Esophagus squamous epithelium (tissue), 5 donors: ENCODE measurements around the gene KIF26A. TPM values are rescaled to one million over a fixed set of nuclear protein-coding genes. Genes with fewer than 3 reads are reported as not detected.
"Not testable (repeated sequence)": the region's sequence is repeated elsewhere in the genome, so short reads cannot be mapped to it uniquely, and the experiment has no call there.

ENCODE experiments used
- DNase-seq: peaks from one replicate; lab custom pipeline; 2025; lab: John Stamatoyannopoulos, UW
- H3K27ac ChIP-seq, 4 donors: fragments of 200-600 bp; sonication (generic); one replicate each; pipeline ENCODE4 v1.5.1; 2016 to 2019; ENCODE audit warnings: mild to moderate bottlenecking in 1 of 4
- H3K27me3 ChIP-seq, 4 donors: fragments of 200-600 bp; sonication (generic); 1 replicate in 3 of 4; 2 replicates in 1 of 4; pipeline versions ENCODE4 v1.5.1 to v1.6.0; 2017 to 2021; ENCODE audit warnings: antibody characterized with exemption in 1 of 4
- H3K36me3 ChIP-seq, 3 donors: fragments of 200-600 bp; sonication (generic); one replicate each; pipeline ENCODE4 v1.5.1; 2016 to 2019
- H3K4me1 ChIP-seq, 3 donors: fragments of 200-600 bp; sonication (generic); one replicate each; pipeline ENCODE4 v1.5.1; 2017 to 2019
- H3K4me3 ChIP-seq, 4 donors: fragments of 200-600 bp; sonication (generic); 1 replicate in 3 of 4; 2 replicates in 1 of 4; pipeline ENCODE4 v1.5.1; 2016 to 2019; ENCODE audit warnings: mild to moderate bottlenecking in 2 of 4, moderate library complexity in 1 of 4
- H3K9me3 ChIP-seq, 3 donors: fragments of 200-600 bp; sonication (generic); one replicate each; pipeline ENCODE4 v1.5.1; 2016 to 2019
- CTCF ChIP-seq, 6 experiments: fragments of 450-650 bp in 4 of 6; fragments of 200-600 bp in 2 of 6; sonication (generic) in 2 of 6; IDR thresholded peaks; one replicate each; pipeline ENCODE4 v1.5.1; 2016 to 2019; ENCODE audit warnings: antibody characterized with exemption in 6 of 6, mild to moderate bottlenecking in 4 of 6, moderate library complexity in 4 of 6
- POLR2A ChIP-seq, 4 donors: fragments of 450-650 bp; IDR thresholded peaks; one replicate each; pipeline ENCODE4 v1.6.1; 2017; ENCODE audit warnings: antibody characterized with exemption in 4 of 4, mild to moderate bottlenecking in 4 of 4, moderate library complexity in 3 of 4
- WGBS, 2 donors: methylation state at CpG; one replicate each; pipeline ENCODE4 v1.1.5; 2018; 5-methylcytosine and 5-hydroxymethylcytosine counted together
- intact Hi-C: fragments of 100-400 bp; cut with DNase I; formaldehyde crosslinking; loops from one replicate; pipeline ENCODE4 v1.15.0; 2022
- total RNA-seq, 4 donors: library from RNA; depleted of rRNA; stranded (reverse); fragments of >200 nt; gene quantifications; one replicate each; pipeline ENCODE4 v1.1.0, GENCODE V29; 2016
- donor health status: DM: yes; HTN: yes; CAD: no.

Gene KIF26A
- total RNA-seq, 4 donors from 2014 or later = 0.80 to 2.7 (median 0.96) TPM

GRCh38 chr14:104151026-104151381 is 12.6 kb downstream of the KIF26A start:
- intact Hi-C loops = no loop called here

GRCh38 chr14:104151566-104152245 is 13.3 kb downstream of the KIF26A start:
- peaks cover 0 to 12% (median 0%) of the 10 kb centered on the region in 4 donors for H3K27me3 ChIP-seq
- DNase-seq = no peak
- H3K4me3 ChIP-seq = no peak overlapping the region
- H3K9me3 ChIP-seq = no peaks in the 10 kb centered on the region
- WGBS, 2 donors = 88 to 91% methylated on average over 13 of the region's 34 CpGs
- no peaks in the 10 kb centered on the region for H3K36me3 ChIP-seq
- intact Hi-C loops = no loop called here
- peaks cover 4 to 54% (median 14%) of the 10 kb centered on the region in 3 donors for H3K4me1 ChIP-seq
- H3K27ac ChIP-seq = no peak overlapping the region
- no peak for TF ChIP-seq POLR2A (IDR thresholded peaks at IDR 0.05)
- no peak for TF ChIP-seq CTCF (IDR thresholded peaks at IDR 0.05)

More at GRCh38 chr14:104151026-104151381, 12.6 kb downstream of the KIF26A start:
- Histone ChIP-seq H3K9me3 (no peaks in the 10 kb centered on the region), H3K4me1 (peaks cover 4 to 60% (median 14%) of the 10 kb centered on the region in 3 donors), H3K4me3 (no peak overlapping the region), H3K36me3 (no peaks in the 10 kb centered on the region), H3K27me3 (peaks cover 0 to 12% (median 0%) of the 10 kb centered on the region in 4 donors), H3K27ac (peak overlapping the region in 1 of 4 donors; percentile 39)
- TF ChIP-seq CTCF (IDR thresholded peaks at IDR 0.05) = no peak
- no peak for TF ChIP-seq POLR2A (IDR thresholded peaks at IDR 0.05)
- DNase-seq = no peak
- 72 to 100% methylated on average over 1 to 4 of the region's 5 CpGs for WGBS, 2 donors

GRCh38 chr14:104152246-104152575 is 13.8 kb downstream of the KIF26A start:
- Histone ChIP-seq H3K9me3 (no peaks in the 10 kb centered on the region), H3K4me3 (no peak overlapping the region), H3K4me1 (peaks cover 4 to 52% (median 14%) of the 10 kb centered on the region in 3 donors), H3K27ac (no peak overlapping the region), H3K27me3 (peaks cover 0 to 12% (median 0%) of the 10 kb centered on the region in 4 donors), H3K36me3 (no peaks in the 10 kb centered on the region)
- 84 to 94% methylated on average over 5 to 10 of the region's 14 CpGs for WGBS, 2 donors
- no peak for DNase-seq
- TF ChIP-seq POLR2A (IDR thresholded peaks at IDR 0.05) (no peak), CTCF (IDR thresholded peaks at IDR 0.05) (no peak)
- intact Hi-C loops = no loop called here

- Histone ChIP-seq H3K27ac (no peak overlapping the region), H3K9me3 (no peaks in the 10 kb centered on the region), H3K36me3 (no peaks in the 10 kb centered on the region), H3K4me3 (no peak overlapping the region), H3K27me3 (peaks cover 0 to 12% (median 0%) of the 10 kb centered on the region in 4 donors), H3K4me1 (peaks cover 4 to 45% (median 14%) of the 10 kb centered on the region in 3 donors)
- no peak for TF ChIP-seq CTCF (IDR thresholded peaks at IDR 0.05)
- no peak for TF ChIP-seq POLR2A (IDR thresholded peaks at IDR 0.05)
- intact Hi-C loops = no loop called here
- WGBS, 2 donors = 60% methylated on average over 1 of the region's 21 CpGs
- DNase-seq = no peak
These were observed 14.5 kb downstream of the KIF26A start for GRCh38 chr14:104152686-104153393.

- H3K27ac ChIP-seq, intact Hi-C loops, H3K9me3 ChIP-seq, H3K4me3 ChIP-seq, DNase-seq, H3K36me3 ChIP-seq: not testable (repeated sequence)
- no CpG with 5 or more reads among the region's 7 CpGs for WGBS, 2 donors
- Histone ChIP-seq H3K4me1 (peaks cover 4 to 40% (median 14%) of the 10 kb centered on the region in 3 donors), H3K27me3 (peaks cover 0 to 12% (median 0%) of the 10 kb centered on the region in 4 donors)
These were observed 15.0 kb downstream of the KIF26A start for GRCh38 chr14:104153394-104153755.
